GM12875 (cell line): ENCODE data around the gene KCNT1.

Experiments used
- H3K4me3 ChIP-seq: one replicate; pipeline ENCODE4 v1.5.1; 2011; ENCODE audit warnings: low read depth, low read length, control low read depth
- TF ChIP-seq, protein P1 (sequence below): IDR thresholded peaks from 2 replicates; pipeline ENCODE4 v1.5.1; 2011; ENCODE audit warnings: low read depth, mild to moderate bottlenecking, control low read depth, inconsistent platforms, low read length, moderate library complexity, borderline replicate concordance; ENCODE audit not compliant: insufficient read depth

Gene KCNT1

DNA sequence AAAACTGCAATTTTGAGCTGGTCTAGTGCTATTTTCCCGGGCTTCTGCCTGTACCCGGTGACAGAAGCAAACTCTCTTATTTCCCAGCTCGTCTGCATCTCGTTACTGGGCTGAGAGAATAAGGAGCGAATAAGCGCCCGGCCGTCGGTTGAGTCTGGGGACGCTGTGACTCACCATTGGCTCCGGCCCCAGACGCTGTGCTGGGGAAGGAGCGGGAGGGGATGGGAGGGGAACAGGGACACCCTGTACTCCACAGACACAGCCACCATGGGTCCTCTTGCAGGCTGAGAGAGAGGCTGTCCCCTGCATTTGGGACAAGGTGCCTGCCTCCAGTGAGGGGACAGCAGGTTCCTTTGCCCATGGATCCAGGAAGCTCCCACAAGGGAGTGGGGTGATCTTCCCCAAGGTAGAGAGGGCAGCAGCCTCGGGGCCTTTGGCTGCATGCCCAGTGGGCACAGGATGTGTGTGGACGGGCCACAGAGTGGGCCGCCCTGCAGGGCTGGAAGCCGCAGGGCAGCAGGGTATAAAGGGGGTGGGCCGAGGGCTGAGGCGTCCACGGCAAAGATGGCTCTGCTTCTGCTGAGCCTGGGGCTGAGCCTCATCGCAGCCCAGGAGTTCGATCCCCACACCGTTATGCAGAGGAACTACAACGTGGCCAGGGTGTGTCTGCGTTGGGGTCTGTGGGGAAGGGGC lies 39.1 kb upstream of the KCNT1 start, which contains the start of gene LCN9:
Gene LCN9, plus strand, starts transcription at position 552 of the 693 bp plus-strand sequence. Its CDS starts 13 bp downstream, at position 565.
- no peak within 1 kb of the TSS for H3K4me3 ChIP-seq
- TF ChIP-seq, protein P1, sequence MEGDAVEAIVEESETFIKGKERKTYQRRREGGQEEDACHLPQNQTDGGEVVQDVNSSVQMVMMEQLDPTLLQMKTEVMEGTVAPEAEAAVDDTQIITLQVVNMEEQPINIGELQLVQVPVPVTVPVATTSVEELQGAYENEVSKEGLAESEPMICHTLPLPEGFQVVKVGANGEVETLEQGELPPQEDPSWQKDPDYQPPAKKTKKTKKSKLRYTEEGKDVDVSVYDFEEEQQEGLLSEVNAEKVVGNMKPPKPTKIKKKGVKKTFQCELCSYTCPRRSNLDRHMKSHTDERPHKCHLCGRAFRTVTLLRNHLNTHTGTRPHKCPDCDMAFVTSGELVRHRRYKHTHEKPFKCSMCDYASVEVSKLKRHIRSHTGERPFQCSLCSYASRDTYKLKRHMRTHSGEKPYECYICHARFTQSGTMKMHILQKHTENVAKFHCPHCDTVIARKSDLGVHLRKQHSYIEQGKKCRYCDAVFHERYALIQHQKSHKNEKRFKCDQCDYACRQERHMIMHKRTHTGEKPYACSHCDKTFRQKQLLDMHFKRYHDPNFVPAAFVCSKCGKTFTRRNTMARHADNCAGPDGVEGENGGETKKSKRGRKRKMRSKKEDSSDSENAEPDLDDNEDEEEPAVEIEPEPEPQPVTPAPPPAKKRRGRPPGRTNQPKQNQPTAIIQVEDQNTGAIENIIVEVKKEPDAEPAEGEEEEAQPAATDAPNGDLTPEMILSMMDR: no peak

DNA sequence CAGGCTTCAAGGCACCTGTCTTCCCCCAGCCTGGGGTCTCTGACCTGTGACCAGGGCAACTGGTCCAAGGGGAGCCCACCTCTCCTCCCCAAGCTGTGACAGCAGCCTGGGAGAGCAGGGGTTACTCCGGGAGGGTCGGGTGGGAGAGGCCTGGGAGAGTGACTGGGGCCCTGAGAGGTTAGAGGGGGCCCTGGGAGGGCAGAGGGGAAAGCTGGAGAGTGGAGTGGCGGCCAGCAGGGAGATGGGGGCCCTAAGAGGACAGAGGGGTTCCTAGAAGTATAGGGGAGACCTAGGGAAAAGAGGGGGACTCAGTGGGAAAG lies 38.6 kb upstream of the KCNT1 start:
- H3K4me3 ChIP-seq: no peak overlapping the region
- TF ChIP-seq, protein P1: no peak

DNA sequence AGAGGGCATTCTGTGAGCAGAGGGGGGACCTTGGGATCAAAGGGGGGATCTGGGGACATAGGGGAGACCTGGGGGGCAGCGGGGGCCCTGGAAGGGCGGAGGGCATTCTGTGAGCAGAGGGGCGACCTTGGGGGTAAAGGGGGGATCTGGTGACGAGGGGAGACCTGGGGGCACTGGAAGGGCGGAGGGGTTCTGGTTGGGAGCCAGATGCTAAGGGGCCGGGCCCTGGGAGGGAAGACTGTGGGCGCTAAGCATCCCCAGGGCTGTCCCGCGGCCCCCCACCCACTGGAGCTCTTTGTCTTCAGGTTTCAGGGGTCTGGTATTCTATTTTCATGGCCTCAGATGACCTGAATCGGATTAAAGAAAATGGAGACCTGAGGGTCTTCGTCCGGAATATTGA lies 38.1 kb upstream of the KCNT1 start:
- TF ChIP-seq, protein P1: no peak
- no peak overlapping the region for H3K4me3 ChIP-seq

DNA sequence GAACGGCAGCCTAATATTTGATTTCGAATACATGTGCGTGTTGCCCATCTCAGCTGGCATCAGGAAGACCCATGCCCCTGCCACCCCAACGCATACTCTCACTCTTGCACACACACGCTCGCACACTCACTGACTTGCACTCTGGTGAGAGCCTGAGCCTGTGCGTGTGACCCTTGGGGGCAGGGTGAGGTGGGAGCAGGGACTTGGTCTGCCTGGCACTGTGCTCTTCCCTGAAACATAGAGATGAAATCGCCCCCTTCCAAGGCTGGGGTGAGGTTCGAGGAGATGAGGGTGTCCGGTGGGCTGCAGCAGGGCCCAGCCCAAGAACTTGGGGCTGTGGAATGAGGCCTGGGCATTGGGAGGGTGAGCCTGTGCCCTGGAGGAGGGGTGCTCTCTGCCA lies 37.7 kb upstream of the KCNT1 start:
- no peak overlapping the region for H3K4me3 ChIP-seq
- TF ChIP-seq, protein P1: no peak

DNA sequence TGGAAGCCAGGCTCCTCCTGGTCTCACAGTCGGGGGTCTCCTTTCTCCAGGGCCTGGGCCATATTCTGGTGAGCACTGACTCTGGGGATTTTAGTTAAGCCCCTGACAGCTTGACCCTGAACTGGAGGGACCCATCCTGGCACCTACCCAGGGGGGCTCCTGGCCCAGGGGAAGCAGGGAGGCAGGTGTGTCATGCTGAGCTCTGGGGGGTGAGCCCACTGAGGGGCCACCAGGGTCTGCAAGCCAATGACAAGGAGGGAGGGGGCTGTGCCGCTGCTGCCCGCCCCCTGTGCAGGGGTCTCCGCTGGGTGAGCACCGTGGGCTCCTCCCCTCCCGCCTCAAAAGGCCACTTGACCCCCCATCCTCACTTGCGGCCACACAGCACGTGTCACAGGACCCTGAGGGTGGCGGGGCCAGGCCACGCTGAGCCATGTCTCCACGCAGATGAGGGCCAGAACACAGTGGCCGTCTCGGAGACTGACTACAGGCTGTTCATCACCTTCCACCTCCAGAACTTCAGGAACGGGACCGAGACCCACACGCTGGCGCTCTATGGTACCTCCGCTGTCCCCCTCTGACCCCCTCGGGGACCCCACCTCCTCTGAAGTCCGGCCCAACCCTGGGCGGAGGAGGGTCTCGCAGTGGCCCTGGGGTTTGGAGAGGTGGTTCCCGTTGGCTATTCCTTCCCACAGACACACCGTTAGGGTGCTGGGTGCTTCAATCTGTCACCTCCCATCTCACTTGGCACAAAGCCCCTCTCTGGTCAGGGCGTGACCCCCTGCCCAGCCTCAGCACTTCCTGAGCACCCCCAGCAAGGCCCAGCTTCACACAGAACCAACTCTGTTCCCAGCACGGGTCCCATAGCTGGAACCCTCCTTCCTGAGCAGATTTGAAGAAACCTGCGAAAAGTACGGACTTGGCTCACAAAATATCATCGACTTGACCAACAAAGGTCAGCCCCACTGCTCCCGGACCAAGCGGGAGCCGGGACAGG lies 36.9 kb upstream of the KCNT1 start:
- TF ChIP-seq, protein P1: no peak
- H3K4me3 ChIP-seq: no peak overlapping the region

DNA sequence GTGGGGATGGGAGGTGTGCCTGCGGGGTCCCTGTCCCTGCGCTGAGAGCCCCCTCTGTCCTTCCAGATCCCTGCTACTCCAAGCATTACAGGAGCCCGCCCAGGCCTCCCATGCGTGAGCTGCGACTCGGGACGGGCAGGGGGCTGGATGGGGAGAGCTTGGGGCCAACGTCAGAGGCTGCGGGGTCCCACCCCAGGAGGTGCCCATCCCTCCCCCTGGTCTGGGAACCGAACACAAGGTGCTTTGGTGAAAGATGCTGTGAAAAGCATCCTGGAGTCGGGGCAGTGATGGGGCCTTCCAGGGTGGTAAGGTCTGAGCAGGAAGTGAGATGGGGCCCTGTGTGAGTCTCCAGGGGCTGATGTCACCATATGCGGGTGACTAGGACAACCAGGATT lies 36.2 kb upstream of the KCNT1 start:
- TF ChIP-seq, protein P1: no peak
- H3K4me3 ChIP-seq: no peak overlapping the region
